ENCODE data around the gene MIP. TPM values are rescaled to one million over a fixed set of nuclear protein-coding genes. Genes with fewer than 3 reads are reported as not detected.
A peak's percentile ranks its signal among the peaks of the same experiment; 100 is the strongest.
"Not testable (repeated sequence)": the region's sequence is repeated elsewhere in the genome, so short reads cannot be mapped to it uniquely, and the experiment has no call there.

MIP gene
- total RNA-seq, 1 donor from 2014 or later = not detected

DNA sequence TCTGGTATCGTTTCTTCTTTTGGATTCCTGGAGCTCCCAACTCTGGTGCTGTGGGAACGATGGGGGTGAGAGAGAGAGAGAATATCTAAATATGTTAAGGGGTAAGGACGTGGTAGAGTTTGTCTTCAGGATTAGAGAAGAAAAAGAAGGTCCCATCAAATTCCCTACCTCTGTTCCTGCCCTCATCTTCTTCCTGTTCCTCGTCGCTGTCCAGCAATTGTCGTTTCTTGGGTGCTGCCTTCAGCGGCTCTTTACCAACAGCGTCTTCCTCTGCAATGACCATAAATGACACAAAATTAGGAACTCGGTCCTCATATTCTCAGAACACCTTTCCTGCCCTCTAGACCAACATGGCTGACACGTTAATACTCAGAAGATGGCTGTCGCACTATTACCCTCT is 36.7 kb downstream of the MIP start:
- no peak for ATAC-seq
- intact Hi-C loops (cut with micrococcal nuclease) = no loop called here

DNA sequence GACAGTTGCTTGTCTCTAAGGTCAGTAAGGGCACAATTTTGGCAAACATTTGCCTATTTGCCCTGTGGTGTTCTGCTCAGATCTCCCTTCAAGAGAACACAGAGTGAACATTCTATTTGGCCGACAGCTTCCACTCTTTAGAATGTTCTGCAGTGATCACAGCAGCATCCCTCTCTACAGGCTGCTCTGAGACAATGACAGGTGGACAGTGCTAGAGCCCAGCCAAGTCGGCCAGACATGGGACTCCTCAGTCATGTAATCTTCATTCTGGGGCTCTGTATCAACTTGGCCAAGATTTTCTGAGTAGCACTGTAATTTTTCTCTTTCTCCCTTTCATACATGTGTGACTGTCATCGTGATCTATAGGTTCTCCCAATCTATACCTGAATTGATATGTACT is 40.1 kb downstream of the MIP start:
- DNase-seq = no peak
- intact Hi-C loops (cut with micrococcal nuclease) = no loop called here
- ATAC-seq = no peak

More for the DNA sequence above, 36.7 kb downstream of the MIP start:
- DNase-seq = no peak

DNA sequence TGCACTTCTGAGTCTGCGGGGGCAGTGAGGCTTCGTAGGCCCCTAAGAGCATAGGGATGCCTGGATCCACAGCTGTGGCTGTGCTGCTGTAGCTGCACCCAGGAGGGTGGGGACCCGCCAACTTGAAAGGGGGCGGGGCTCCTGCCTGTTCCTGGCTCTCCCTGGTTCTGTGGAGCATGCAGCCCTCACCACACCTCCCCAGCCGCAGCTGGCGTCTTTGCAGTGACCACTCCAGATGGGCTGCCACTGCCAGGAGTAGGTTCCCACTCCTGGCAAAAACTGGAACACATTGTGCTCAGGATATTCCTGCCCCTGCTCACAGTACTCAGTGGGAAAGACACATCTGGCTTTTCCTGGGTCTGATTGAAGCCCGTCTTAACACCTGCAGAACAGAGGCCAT is 41.1 kb downstream of the MIP start:
- DNase-seq (no peak), ATAC-seq (no peak)
- intact Hi-C loops (cut with micrococcal nuclease) = no loop called here

DNA sequence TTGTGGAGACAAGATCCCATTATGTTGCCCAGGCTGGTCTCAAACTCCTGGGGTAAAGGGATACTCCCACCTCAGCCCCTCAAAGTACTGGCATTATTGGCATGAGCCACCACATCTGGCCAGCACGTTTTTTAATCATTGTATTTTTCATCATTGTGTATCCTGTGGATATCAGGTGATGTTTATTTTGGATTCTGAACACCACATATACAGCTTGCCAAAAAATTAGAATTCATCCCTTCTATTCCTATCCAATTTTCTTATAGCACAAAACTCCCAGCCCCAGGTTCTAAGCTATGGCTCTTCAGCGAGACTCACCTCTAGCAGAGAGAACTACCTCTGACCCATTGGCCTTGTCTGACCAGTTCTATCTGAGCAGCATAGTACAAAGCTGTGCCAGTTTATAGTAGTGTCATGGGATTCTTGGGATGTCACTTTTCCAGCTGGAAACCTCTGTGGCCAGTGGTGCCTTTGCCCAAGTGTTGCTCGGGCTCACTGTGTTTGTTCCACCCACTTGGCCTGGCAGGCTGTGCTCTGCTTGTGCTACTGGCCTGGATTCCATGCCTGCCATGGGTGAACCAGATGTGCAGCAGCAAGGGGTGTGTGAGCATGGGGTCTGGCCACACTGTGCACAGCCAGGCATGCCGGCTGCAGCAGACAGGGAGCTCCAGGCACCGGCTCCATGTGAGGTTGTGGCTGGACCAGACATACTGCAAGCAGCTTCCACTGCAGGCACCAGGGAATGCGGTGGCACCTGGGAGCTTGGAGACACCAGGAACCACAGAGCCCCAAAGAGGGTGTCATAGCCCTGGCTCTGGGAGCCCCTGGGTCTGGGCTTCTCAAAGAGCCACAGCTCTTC is 42.4 kb downstream of the MIP start:
- intact Hi-C loops (cut with micrococcal nuclease) = no loop called here
- no peak for DNase-seq
- ATAC-seq = peak; percentile 48

DNA sequence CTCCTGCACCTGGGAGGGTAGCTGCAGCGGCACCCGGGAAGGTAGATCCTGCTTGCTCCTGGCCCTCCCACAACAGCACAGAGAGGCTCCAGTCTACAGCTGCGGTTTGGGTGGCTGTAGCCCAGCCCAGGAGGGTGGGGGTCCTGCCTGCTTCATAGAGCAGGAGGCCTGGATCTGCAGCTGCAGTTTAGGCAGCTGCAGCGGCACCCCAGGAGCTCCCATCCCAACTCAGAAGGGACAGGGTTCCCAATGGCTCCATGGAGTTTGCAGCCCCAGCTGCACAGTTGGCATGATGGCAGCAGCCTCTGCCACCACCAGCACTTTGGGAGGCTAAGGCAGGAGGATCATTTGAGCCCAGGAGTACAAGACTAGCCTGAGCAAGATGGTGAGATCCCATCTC is 43.7 kb downstream of the MIP start:
- ATAC-seq = no peak
- DNase-seq = no peak
- intact Hi-C loops (cut with micrococcal nuclease) = no loop called here

DNA sequence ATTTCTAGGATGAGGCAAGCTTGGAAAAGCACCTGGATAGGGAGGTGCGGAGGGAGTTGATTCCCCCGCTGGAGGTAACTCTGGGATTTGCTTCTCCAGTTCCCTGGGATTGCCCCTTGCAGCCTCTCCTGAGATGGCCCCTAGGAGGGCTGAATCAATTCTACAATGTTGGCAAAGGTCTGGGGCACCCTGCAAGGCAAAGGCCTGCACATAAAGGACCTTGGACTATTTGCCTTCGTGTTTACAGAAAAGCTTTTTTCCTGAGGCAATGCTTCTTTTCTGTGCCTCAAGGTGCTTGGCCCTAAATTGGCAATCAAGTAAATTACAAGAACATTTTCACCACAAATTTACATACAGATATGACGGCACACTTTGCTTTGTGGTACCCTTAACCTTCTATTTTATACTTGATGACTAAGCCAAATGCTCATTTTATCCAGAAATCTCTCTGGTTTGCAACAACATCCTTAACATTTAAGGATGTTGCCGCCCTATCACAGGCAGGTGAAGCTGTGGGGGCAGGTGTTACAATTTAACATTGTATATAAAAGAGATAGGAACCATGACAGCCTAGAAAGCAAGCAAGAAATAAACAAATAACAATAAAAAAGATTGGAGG is 45.5 kb downstream of the MIP start:
- DNase-seq (no peak), ATAC-seq (no peak)
- intact Hi-C loops (cut with micrococcal nuclease) = no loop called here

DNA sequence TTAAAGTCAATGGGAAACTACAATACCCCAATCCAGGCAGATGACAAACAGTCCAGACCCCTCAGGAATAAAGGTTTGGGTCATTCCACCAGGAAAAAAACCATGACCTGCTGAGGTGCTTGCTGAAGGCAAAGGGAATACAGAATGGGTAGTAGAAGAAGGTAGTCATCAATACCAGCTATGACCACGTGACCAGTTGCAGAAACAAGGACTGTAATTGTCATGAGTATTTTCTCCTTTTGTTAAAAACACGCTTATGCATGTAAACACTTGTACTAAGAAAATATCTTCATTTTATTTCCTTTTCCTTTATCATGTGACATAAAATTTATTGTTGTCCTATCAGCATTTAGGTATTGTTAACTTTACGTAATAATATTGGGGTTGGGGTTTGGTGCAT is 50.2 kb downstream of the MIP start:
- ATAC-seq; intact Hi-C loops (cut with micrococcal nuclease); DNase-seq: not testable (repeated sequence)

DNA sequence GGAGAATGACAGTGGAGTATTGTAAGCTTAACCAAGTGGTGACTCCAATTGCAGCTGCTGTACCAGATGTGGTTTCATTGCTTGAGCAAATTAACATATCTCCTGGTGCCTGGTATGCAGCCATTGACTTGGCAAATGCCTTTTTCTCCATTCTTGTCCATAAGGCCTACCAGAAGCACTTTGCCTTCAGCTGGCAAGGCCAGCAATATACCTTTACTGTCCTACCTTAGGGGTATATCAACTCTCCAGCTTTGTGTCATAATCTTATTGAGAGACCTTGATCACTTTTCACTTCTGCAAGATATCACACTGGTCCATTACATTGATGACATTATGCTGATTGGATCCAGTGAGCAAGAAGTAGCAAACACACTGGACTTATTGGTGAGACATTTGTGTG is 52.8 kb downstream of the MIP start:
- intact Hi-C loops (cut with micrococcal nuclease); DNase-seq; ATAC-seq: not testable (repeated sequence)

DNA sequence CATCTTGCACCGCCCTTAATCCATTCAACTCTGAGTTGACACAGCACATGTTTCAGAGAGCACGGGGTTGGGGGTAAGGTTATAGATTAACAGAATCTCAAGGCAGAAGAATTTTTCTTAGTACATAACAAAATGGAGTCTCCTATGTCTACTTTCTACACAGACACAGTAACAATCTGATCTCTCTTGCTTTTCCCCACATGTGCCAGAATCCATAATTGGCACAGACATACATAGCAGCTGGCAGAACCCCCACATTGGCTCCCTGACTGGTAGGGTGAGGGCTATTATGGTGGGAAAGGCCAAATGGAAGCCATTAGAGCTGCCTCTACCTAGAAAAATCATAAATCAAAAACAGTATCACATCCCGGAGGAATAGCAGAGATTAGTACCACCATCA is 53.3 kb downstream of the MIP start:
- DNase-seq; intact Hi-C loops (cut with micrococcal nuclease); ATAC-seq: not testable (repeated sequence)

Other genes with a start within 250 kb of the MIP start
- gene RNF41, start 232.7 kb downstream of the MIP start, total RNA-seq = 55.3 TPM
- gene NABP2, start 230.3 kb downstream of the MIP start, total RNA-seq = 19.6 TPM
- gene SLC39A5, start 224.6 kb downstream of the MIP start, total RNA-seq = not detected
- gene ANKRD52, start 196.3 kb downstream of the MIP start, total RNA-seq = 28.5 TPM
- 162 TPM for gene COQ10A, start 187.7 kb downstream of the MIP start, total RNA-seq
- gene CS, start 154.3 kb downstream of the MIP start, total RNA-seq = 865 TPM
- gene CNPY2, start 138.7 kb downstream of the MIP start, total RNA-seq = 32.3 TPM
- gene PAN2, start 120.7 kb downstream of the MIP start, total RNA-seq = 52.2 TPM
- gene IL23A, start 115.8 kb downstream of the MIP start, total RNA-seq = not detected
- 36.6 TPM for gene STAT2, start 94.5 kb downstream of the MIP start, total RNA-seq
- not detected for gene APOF, start 91.8 kb downstream of the MIP start, total RNA-seq
- gene TIMELESS, start 5.2 kb downstream of the MIP start, total RNA-seq = 2.0 TPM
- gene SPRYD4, start 13.9 kb upstream of the MIP start, total RNA-seq = 3.1 TPM
- gene GLS2, start 33.5 kb upstream of the MIP start, total RNA-seq = 0.57 TPM
- gene RBMS2, start 67.2 kb upstream of the MIP start, total RNA-seq = 26.9 TPM
- gene BAZ2A, start 175.7 kb upstream of the MIP start, total RNA-seq = 34.7 TPM
- 3,327 TPM for gene ATP5F1B, start 191.3 kb upstream of the MIP start, total RNA-seq
- gene PTGES3, start 233.6 kb upstream of the MIP start, total RNA-seq = 137 TPM